GM19467 (cell line): ENCODE results near the gene TMSB15B.
"Not testable (repeated sequence)": the region's sequence is repeated elsewhere in the genome, so short reads cannot be mapped to it uniquely, and the experiment has no call there.

Source experiments
- ATAC-seq: cut with Tn5 transposase; IDR thresholded peaks from one replicate; pipeline ENCODE4 v1.9.1; 2021; ENCODE audit warnings: mild to moderate bottlenecking, moderate library complexity; ENCODE audit not compliant: unreplicated experiment

The TMSB15B gene

DNA sequence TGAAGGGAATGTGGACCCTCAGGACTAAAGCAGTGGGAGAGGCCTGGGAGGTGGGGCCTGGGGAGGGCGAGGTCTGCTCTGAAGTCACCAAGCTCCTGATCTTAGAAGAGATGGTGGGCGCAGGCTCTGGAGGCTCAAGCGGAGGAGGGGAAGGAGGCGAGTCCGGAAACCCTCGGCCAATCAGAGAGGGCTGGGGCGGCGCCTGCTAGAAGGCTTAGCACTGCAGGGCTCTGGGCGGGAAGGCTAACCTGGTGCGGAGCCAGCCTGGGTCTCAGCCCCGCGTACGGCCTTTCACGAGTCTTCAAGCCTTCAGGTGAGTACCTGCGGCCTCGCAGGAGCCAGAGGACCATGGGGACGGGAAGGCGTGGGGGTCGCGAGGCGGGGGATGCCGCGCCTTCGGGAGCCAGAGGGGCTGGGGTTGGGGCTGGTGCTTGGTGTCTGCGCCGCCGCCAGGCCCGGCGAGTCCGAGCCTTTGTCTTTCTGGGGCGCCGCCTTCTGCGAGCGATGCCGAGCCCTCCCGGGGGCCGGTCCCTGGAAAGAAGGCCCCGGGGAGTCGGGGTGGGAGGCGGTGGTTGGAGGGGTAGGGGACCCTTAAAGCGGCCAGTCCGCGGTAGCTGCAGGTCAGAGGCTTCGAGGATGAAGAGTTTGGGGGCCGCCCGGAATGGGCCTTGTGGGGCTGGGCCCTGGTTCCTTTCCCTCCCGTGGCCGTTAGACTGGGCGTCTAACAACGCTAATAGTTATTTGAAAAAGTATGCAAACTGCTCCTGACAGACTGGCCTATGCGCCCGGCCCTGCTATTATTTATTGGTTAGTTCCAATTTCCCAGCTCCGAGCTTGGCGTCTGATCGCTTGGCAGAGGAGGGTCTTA is at the start of gene TMSB15B:
TMSB15B (plus strand) TSS at position 217 of the 868 bp plus-strand sequence.
- ATAC-seq, result not testable (repeated sequence)

DNA sequence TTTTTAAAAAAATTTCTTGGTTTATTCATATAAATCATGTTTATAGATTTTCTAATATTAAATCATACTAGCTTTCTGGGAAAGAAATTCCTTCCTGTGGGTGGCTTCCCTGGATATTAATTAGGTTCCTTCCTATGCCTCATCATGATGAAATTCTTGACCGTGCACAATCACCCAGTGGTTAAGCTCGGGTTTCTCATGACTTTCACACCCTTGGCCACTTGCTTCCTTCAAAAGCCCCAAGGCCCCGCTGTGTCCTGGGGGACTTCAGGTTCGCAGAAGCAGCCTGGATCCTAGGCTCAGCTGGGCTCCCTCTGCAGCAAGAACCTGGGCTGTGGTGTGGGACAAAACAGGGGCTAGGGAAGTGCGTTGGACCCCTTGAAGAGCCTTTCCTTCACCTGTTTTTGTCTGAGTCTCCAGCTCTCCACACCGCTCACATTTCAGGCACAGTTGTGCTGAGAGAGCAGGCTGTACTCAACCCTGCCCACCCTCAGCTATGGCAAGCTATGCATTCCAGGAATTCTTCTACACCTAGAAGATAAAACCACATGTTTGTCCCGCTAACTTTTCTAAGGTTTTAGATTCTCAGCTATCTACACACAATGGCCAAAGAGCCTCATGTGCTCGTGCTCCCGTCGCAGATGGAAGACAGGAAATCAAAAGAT is 48.9 kb upstream of the TMSB15B start:
- ATAC-seq, result no peak

DNA sequence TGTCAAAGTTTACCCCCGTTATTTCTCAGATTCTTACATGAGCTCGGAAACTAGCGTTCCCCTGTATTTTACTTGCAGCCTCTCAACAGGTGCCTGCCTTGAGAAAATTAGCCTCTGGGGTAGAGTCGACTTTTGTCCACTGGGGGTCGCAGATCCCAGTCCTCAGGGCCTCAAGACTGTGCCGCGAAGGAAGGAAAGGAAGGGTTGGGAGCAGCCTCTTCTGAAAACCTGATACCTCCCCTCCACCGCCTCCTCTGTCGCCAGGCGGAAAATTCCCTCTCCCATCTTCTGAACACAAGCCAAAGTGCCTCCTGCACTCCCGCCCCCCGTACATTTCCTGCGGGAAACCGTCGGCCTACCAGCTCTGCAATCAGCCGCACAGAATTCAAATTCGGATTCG is 44.4 kb upstream of the TMSB15B start:
- ATAC-seq, result no peak

DNA sequence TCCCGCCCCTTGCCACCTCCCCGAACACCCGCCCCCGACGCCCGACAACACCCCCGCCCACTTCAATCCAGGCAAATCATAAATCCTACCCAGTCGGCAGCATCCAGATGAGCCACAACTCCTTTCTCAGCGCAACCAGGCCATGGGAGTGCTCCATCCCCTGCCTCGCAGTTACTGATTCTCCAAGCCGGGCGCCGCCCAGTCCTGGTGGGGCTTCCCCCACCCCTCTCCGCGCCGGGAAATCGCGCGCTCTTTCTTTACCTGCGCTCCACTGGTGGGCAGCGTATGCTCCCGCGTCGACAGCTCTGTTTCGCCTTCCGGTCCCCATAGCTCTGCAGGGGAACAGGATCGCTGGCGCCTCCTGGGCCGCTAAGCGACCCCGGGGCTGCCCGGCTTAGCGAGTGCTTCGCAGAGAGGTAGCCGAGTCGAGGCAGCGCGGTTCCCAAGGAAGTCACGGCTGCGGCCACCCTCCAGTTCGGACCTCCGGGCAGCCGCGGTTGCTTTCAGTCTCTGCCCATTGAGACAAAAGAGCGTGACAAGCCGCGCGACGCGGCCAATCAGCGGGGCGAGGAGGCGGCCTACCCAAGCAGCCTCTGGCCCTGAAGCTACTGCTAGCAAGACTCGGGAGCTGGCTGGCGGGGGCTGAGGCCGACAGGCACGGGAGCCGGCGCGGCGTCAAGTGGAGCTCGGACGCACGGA is 43.7 kb upstream of the TMSB15B start:
- peak; percentile 59 for ATAC-seq

DNA sequence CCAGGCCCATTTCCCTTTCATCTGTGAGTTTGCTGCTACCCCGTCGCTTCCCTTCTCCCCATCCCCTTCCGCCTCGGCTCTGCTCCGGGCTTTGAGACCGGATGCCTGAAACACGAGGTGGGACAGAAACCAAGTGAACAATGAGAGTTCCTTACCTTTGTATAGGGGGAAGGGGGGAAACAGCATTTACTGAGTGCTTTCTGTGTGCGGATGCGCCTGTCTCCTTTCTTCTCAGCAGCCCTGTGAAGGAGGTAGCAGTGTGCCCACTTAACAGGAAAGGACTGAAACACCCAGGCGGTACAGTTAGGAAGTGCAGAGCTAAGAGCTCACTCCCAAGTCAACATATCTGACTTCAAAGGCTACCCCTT is 43.2 kb upstream of the TMSB15B start:
- peak; percentile 40 for ATAC-seq

DNA sequence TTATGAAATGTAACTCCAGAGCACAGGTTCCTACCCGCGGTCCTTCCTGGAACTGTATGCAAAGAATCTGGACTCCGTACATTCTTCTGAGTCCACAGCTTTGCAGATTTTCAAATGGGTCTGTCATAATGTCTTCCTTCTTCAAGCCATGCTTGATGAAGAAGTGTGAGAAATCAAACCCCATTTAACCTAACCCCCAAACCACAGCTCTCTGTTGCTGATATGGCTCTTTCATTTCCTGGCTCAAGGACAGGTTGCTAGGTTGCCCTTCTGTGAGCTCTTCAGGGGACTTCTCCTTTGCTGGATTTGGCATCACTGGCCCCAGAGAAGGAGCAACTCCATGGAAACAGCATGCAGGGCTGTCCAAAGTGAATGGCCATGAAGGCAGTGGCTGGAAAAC is 41.9 kb upstream of the TMSB15B start:
- ATAC-seq, result peak; percentile 56

DNA sequence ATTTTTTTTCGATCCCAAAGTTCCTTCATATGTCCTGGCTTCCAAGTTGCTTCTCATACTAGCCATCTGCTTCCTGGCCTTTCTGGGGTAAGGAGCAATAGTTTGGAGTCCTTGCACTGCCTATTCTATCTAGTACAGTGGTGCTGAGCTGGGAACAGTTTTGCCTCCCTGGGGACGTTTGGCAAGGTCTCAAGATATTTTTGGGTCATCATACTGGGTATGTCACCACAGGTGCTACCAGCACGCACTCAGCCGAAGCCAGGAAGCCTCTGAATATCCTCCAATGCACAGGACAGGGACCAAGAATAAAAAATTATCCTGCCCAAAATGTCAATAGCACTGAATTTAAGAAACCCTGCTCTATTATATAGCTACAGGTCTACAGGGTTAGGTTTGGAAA is 35.4 kb upstream of the TMSB15B start:
- ATAC-seq, result peak; percentile 55

DNA sequence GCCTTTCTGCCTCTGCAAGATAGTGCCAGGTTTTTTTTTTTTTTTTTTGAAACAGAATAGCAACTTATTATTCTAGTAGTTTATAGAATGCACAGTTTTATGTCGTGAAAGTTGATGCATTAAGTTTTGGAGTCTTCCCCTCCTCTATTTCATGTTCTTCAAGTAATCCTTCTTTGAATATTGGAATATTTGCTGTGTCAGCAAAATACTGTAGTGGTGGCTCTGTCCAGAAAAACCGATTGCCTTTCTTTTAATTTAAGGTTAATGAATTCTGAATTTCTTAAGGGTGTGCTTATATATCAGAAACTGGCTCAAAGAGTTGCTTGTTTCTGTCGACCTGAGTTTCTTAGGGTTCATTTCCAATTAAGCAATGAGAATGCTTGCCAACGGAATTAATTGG is 34.8 kb upstream of the TMSB15B start:
- ATAC-seq, result no peak

DNA sequence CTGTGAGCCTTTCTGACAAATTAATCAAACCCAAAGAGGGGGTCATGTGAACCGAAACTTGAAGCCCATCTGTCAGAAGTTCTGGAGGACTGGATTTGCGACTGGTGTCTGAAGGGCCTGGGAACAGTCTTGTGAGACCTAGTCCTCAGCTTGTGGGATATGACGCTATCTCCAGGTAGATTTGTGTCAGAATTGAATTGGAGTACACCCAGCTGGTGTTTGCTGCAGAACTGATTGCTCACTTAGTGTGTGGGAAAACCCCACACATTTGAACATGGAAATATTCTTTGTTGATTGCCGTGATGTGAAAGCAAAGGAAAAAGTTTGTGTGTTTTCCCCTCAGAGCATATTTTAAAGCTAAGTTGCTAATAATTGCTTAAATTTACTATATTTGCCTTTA is 30.3 kb upstream of the TMSB15B start:
- ATAC-seq, result no peak

DNA sequence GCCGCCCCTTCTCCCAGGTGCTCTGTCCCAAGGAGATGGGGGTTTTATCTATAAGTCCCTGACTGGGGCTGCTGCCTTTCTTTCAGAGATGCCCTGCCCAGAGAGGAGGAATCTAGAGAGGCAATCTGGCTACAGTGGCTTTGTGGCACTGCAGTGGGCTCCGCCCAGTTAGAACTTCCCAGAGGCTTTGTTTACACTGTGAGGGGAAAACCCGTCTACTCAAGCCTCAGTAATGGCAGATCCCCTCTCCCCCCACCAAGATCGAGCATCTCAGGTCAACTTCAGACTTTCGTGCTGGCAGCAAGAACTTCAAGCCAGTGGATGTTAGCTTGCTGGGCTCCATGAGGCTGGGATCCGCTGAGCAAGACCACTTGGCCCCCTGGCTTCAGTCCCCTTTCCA is 22.2 kb upstream of the TMSB15B start:
- not testable (repeated sequence) for ATAC-seq

DNA sequence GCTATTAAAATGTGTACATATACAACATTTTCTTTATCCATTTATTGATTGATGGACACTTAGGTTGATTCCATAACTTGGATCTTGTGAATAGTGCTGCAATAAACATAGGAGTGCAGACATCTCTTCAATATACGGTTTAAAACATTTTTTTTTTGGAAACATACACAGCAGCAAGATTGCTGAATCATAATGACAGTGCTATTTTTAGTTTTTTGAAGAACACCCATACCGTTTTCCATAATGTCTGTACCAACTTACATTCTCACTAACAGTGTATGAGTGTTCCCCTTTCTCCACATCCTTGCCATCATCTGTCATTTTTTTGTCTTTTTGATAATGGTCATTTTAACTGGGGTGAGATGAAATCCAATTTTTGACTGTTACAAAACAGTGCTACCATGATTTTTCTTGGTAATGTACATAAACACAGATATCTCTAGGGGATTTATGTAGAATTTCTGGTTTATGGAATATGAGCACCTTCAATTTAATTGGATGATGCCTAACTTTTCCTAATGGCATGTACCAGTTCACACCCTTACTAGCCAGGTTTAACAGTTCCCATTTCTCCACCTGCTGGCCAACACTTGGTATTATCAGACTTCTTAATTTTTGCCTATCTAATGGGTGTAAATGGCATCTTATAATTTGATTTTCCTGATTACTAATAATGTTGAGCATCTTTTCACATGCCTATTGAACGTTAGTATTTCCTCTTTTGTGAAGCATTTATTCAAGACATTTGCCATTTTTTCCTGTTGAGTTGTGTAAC is 21.0 kb upstream of the TMSB15B start:
- no peak for ATAC-seq

DNA sequence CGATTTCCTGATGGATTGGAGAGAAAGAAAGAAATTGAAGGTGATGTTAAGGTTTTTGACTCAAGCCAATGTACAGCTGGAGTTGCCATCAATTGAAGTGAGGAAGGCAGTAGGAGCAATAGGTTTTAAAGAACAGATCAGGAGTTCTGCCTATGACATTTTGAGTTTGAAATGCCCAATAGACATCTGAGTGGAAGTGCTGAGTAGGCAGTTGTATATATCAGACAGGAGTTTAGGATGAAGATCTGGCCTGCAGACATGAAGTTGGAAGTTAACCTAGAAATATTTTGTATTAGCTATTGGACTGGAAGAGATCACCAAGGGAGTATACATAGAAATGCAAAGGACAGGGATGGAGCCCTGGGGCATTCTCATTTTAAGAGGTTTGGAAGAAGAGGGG is 12.9 kb upstream of the TMSB15B start:
- ATAC-seq, result no peak

DNA sequence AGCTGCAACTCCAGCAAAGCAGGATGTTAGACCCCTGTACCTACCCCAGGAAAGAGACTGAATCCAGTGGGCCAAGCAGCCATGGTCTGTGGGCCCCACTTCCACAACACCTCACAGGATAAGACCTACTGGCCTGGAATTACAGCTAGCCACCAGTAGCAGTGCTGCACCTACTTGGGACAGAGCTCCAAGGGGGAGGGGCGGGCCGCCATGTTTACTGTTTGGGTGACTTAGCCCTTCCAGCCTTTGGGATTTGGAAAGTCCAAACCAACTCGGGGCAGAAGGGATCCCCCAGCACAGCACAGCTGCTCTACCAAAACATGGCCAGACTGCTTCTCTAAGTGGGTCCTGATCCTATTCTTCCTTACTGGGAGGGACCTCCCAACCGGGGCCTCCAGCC is 9.1 kb upstream of the TMSB15B start:
- ATAC-seq, result no peak

DNA sequence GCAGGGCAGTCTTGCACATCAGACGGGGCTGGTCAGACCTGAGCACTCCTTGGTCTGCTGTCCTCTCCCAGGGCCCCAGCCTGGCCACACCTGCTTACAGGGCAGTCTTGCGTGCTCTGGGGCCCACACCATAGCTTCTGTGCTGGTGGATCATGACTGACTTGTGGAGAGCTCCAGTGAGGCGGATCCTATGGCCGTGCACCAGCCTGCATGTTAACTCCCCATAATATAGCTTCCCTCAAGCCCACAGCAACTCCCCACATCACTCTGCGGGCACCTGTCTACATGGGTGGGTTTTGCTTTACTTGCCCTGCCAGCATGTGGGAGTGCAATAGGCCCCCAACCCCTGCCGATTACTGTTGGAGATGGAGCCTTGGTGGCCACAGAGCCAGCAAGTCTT is 8.2 kb upstream of the TMSB15B start:
- no peak for ATAC-seq

DNA sequence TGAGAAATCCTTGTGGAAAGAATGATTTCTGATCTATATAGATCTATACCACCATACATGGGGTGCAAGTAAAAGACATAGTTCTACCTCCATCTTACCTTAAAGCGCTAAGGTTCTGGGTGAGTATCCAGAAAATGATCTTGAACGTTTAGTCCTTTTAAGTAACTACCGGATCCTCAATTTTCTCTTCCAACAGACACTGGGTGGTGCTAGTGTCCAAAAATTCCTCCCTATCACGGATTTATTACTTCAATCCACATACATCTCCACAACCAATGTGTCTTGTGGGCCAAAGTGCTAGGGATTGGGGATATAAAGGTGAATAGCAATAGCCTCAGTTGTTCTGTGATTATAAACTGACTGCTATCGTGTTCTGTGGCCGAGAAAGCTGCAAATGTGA is 1.8 kb upstream of the TMSB15B start:
- not testable (repeated sequence) for ATAC-seq

DNA sequence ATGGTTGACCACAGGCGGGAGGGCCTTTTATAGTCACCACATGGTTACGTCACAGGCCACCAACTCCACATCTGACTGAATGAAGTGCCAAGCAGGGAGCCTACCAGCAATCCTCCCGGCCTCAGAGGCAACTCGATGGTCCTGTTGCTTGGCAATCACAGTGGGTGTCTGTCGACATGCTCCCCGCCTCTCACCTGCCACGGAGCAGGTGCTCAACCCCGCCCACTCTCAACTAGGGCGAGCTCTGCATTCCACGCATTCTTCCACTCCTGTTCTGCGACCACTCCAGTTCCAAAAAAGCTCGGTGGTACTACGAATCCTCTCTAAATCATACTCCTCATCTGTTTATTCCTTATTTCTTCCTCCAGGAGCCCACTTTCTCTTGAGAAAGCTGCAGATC is 21.1 kb downstream of the TMSB15B start:
- ATAC-seq, result not testable (repeated sequence)

DNA sequence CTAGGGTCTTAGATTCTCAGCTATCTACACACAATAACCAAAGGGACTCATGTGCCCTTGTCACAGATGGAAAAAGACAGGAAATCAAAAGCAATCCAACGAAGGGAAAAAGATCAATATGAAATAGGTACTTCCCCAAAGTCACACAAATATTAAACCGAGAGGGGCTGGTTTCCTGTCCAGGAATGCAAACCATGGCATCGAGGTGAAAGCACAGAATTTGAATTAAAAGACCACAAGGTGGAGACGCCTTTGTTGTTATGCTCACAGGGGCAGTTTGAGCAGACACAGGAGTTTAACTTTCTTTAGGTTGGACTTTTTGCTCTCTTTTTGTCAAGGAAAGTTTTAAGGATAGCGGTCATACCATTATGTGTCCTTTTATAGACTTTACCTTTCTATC is 36.8 kb downstream of the TMSB15B start:
- ATAC-seq, result peak; percentile 86

DNA sequence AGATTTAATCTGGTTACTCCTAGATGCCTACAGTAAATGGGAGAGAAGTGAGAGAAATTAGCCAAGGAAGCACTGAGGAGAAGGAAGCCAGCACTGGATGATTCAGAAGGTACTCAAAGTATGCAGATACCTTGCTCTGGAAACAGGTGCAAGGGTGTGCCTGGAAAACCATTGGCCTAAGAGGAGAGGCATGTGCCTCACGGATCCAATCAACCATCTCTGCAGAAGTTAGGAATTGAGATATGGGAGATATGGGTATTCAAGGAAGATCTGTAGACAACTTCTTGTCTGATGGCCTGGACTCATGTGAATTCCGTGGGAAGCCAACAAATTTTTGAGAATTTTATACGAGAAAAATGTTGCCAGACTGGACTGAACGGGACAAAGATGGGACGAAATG is 46.4 kb downstream of the TMSB15B start:
- ATAC-seq, result no peak

DNA sequence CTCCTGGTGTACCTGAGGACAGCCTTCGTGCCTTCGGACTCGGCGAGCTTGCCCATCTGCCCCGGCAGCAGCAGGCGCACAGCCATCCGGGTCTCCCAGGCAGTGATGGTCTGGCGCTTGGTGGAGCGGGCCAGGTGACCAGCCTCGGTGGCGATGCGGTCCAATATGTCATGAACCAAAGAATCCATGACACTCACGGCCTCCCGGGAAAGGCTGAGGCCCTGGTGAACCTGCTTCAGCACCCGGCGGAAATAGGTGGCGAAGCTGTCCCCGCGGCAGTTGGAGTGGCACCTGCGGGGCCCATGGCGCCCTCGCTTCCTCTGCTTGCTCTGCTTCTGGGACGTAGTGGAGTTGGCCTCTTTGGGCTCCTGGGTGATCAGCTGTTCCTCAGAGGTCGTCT is 50.7 kb downstream of the TMSB15B start:
- no peak for ATAC-seq

DNA sequence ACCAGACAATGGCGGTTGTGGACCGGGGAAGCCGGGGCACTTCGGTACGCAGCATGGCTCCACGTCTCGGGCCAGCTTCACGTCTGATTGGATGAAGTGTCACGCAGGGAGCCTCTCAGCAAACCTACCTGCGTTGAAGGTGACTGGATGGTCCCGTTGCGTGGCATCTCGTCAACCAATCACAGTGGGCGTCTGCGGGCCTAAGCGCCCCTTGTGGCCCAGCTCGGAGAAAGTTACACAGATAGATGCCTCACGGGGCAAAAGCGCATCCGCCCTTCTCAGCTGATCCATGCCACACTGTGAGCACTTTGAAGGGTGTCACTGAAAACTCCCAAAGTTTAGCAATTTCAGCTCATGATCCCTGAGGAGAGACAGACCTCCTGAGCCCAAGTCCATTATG is 51.2 kb downstream of the TMSB15B start, which contains the start of gene H2BW1:
H2BW1 (minus strand) TSS at position 103 of the 400 bp plus-strand sequence. CDS start 132 bp downstream, outside the sequence.
- no peak for ATAC-seq

DNA sequence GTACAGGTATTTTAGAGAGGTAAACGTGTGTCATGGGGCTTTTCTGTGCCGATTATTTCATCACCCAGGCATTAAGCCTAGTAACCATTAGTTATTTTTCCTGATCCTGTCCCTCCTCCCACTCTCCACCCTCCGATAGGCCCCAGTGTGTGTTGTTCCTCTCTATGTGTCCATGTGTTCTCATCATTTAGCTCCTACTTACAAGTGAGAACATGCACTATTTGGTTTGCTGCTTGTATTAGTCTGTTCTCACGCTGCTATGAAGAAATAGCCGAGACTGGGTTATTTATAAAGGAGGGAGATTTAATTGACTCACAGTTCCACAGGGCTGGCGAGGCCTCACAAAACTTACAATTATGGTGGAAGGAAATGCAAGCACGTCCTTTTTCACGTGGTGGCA is 53.1 kb downstream of the TMSB15B start:
- not testable (repeated sequence) for ATAC-seq
